Astrocyte (in vitro differentiated cells and primary cell): ENCODE data around the gene GPR139. TPM values are rescaled to one million over a fixed set of nuclear protein-coding genes. Genes with fewer than 3 reads are reported as not detected.

Experiments used
- DNase-seq: peaks from one replicate; pipeline ENCODE4 v3.0.0-alpha.2; 2010; ENCODE audit warnings: low read depth
- FAIRE-seq: peaks from 2 replicates; lab custom pipeline; 2011; peaks lifted over from hg19 to GRCh38; lab: Jason Lieb, UNC
- H2AFZ ChIP-seq: 2 replicates; pipeline ENCODE4 v1.6.0; 2012; ENCODE audit warnings: low read depth, low read length, inconsistent platforms
- H3K27ac ChIP-seq: 2 replicates; pipeline ENCODE4 v1.5.1; 2011; ENCODE audit warnings: low read depth, low read length, inconsistent platforms
- H3K27me3 ChIP-seq: 2 replicates; pipeline ENCODE4 v1.6.0; 2011; ENCODE audit warnings: low read length, inconsistent platforms; ENCODE audit not compliant: insufficient read depth
- H3K36me3 ChIP-seq: 2 replicates; pipeline ENCODE4 v1.5.1; 2011; ENCODE audit warnings: low read length, inconsistent platforms; ENCODE audit not compliant: insufficient read depth
- H3K4me1 ChIP-seq: 2 replicates; pipeline ENCODE4 v1.5.1; 2011; ENCODE audit warnings: low read length, inconsistent platforms; ENCODE audit not compliant: insufficient read depth
- H3K4me2 ChIP-seq: 2 replicates; pipeline ENCODE4 v1.6.0; 2012; ENCODE audit warnings: low read length, inconsistent platforms
- H3K4me3 ChIP-seq: 2 replicates; pipeline ENCODE4 v1.5.1; 2011; ENCODE audit warnings: low read depth, mild to moderate bottlenecking, low read length, inconsistent platforms; ENCODE audit not compliant: insufficient read depth
- H3K79me2 ChIP-seq: 2 replicates; pipeline ENCODE4 v1.6.0; 2012; ENCODE audit warnings: mild to moderate bottlenecking, low read length, inconsistent platforms; ENCODE audit not compliant: insufficient read depth
- H3K9ac ChIP-seq: 2 replicates; pipeline ENCODE4 v1.6.0; 2012; ENCODE audit warnings: mild to moderate bottlenecking, low read length, inconsistent platforms
- H3K9me3 ChIP-seq: 2 replicates; pipeline ENCODE4 v1.5.1; 2012; ENCODE audit warnings: low read depth, mild to moderate bottlenecking, low read length, inconsistent platforms; ENCODE audit not compliant: insufficient read depth
- H4K20me1 ChIP-seq: 2 replicates; pipeline ENCODE4 v1.6.0; 2012; ENCODE audit warnings: low read length, inconsistent platforms; ENCODE audit not compliant: insufficient read depth
- H3K27ac Mint-ChIP-seq: one replicate; pipeline ENCODE4 v1.8.0; 2021; ENCODE audit warnings: mild to moderate bottlenecking, mixed read lengths; ENCODE audit not compliant: unreplicated experiment
- H3K27me3 Mint-ChIP-seq: one replicate; pipeline ENCODE4 v1.8.0; 2021; ENCODE audit warnings: low read depth, mixed read lengths; ENCODE audit not compliant: unreplicated experiment
- H3K36me3 Mint-ChIP-seq: one replicate; pipeline ENCODE4 v1.8.0; 2021; ENCODE audit warnings: low read depth, mixed read lengths; ENCODE audit not compliant: unreplicated experiment
- H3K4me1 Mint-ChIP-seq: one replicate; pipeline ENCODE4 v1.8.0; 2021; ENCODE audit warnings: low read depth, mixed read lengths; ENCODE audit not compliant: unreplicated experiment
- H3K4me3 Mint-ChIP-seq: one replicate; pipeline ENCODE4 v1.8.0; 2021; ENCODE audit warnings: mild to moderate bottlenecking, moderate library complexity, mixed read lengths; ENCODE audit not compliant: unreplicated experiment
- H3K9me3 Mint-ChIP-seq: one replicate; pipeline ENCODE4 v1.8.0; 2021; ENCODE audit warnings: mild to moderate bottlenecking, mixed read lengths; ENCODE audit not compliant: unreplicated experiment
- CTCF ChIP-seq: IDR thresholded peaks from 2 replicates; pipeline ENCODE4 v1.5.1; 2011; ENCODE audit warnings: low read depth, mild to moderate bottlenecking, inconsistent platforms, low read length, moderate library complexity; ENCODE audit not compliant: insufficient read depth
- EZH2 ChIP-seq: IDR thresholded peaks from 2 replicates; pipeline ENCODE4 v1.6.1; 2012; ENCODE audit warnings: mild to moderate bottlenecking, low read length, inconsistent platforms; ENCODE audit not compliant: insufficient read depth
- total RNA-seq: library from RNA; stranded (reverse); gene quantifications from 2 replicates; pipeline ENCODE4 v1.2.1, GENCODE V29; 2021

The GPR139 gene
- total RNA-seq, 1 donor from 2014 or later, result not detected

DNA sequence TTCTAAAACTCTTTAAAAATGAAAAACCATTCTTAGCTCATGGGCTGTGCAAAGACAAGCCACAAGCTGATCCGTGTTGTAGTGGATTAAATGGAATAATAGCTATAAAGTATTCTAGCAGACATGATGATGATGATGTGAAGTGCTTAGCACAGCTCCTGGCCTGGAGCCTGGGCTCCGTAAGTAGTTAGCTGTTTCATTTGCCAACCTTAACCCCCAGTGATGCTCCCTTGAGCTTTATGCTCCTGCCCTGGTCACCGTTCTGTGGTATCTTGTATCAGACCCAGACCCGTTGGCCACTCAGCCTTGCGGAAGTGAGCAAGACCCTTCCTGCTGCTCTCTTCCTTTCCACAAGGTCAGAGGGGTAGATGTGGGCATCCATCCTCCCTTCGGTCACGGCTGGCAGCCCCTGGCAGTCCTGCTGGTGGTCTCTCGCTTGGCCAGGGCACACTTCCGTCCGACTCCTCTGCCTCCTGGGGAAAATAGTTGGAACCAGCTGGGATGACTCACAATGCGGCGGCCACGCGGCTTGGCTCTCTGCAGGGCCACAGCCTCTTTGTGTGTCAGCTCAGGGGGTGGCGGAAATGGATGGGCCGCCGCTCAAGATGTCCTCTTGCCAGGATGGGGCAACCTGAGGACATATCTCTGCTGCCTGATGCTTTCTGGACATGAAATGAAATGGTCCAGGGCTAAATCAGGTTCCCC, 79.1 kb downstream of the GPR139 start:
- TF ChIP-seq EZH2 (no peak), CTCF (no peak)
- Histone ChIP-seq H3K4me3 (no peak overlapping the region), H3K4me1 (no peaks in the 10 kb centered on the region), H3K9ac (no peak overlapping the region), H3K27ac (no peak overlapping the region), H3K27me3 (no peaks in the 10 kb centered on the region), H2AFZ (no peak overlapping the region), H3K4me2 (no peak overlapping the region), H4K20me1 (no peaks in the 10 kb centered on the region), H3K9me3 (no peaks in the 10 kb centered on the region), H3K36me3 (no peaks in the 10 kb centered on the region), H3K79me2 (no peaks in the 10 kb centered on the region)
- Mint-ChIP-seq H3K27ac (no peak overlapping the region), H3K27me3 (peaks cover 12% of the 10 kb centered on the region), H3K4me3 (no peak overlapping the region), H3K4me1 (no peaks in the 10 kb centered on the region), H3K9me3 (no peaks in the 10 kb centered on the region), H3K36me3 (no peaks in the 10 kb centered on the region)
- no peak for FAIRE-seq
- DNase-seq, result no peak

GRCh38 chr16:19991614-19992013, 82.1 kb downstream of the GPR139 start:
- H3K9me3 ChIP-seq, result no peaks in the 10 kb centered on the region
- no peaks in the 10 kb centered on the region for H3K9me3 Mint-ChIP-seq
- peaks cover 27% of the 10 kb centered on the region for H3K27me3 Mint-ChIP-seq
- no peak overlapping the region for H3K4me3 ChIP-seq
- H2AFZ ChIP-seq, result no peak overlapping the region
- H3K36me3 Mint-ChIP-seq, result no peaks in the 10 kb centered on the region
- H3K79me2 ChIP-seq, result no peaks in the 10 kb centered on the region
- H3K4me2 ChIP-seq, result no peak overlapping the region
- no peak overlapping the region for H3K27ac ChIP-seq
- no peaks in the 10 kb centered on the region for H3K27me3 ChIP-seq
- no peaks in the 10 kb centered on the region for H3K36me3 ChIP-seq
- H3K4me1 Mint-ChIP-seq, result no peaks in the 10 kb centered on the region
- no peaks in the 10 kb centered on the region for H4K20me1 ChIP-seq
- TF ChIP-seq EZH2 (no peak), CTCF (no peak)
- H3K9ac ChIP-seq, result no peak overlapping the region
- H3K4me3 Mint-ChIP-seq, result no peak overlapping the region
- no peak overlapping the region for H3K27ac Mint-ChIP-seq
- FAIRE-seq (no peak), DNase-seq (no peak)
- H3K4me1 ChIP-seq, result no peaks in the 10 kb centered on the region

DNA sequence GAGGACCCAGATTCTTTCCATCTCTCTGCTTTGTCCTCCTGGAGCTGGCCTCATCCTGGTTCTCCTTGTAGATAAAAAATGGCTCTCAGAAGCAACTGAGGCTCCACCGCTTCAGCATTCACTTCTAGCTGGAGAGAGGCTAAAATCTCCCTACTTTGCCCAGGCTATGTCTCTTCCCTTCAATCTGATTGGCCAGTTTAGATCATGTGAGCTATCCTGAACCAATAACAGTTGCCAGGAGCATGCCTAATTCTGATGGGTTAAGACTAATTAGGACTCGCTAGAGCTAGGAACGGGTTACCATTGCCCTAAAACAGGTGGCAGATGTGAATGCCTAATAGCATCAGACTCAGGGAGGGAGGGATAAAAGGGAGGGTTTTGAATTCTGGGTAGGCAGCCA, 89.6 kb downstream of the GPR139 start:
- Histone ChIP-seq H3K4me3 (no peak overlapping the region), H3K79me2 (no peaks in the 10 kb centered on the region), H4K20me1 (no peaks in the 10 kb centered on the region), H2AFZ (no peak overlapping the region), H3K9ac (no peak overlapping the region), H3K27ac (no peak overlapping the region), H3K4me1 (no peaks in the 10 kb centered on the region), H3K9me3 (no peaks in the 10 kb centered on the region), H3K4me2 (no peak overlapping the region), H3K36me3 (no peaks in the 10 kb centered on the region), H3K27me3 (no peaks in the 10 kb centered on the region)
- H3K27ac Mint-ChIP-seq, result no peak overlapping the region
- no peaks in the 10 kb centered on the region for H3K9me3 Mint-ChIP-seq
- DNase-seq (no peak), FAIRE-seq (no peak)
- no peaks in the 10 kb centered on the region for H3K36me3 Mint-ChIP-seq
- peaks cover 11% of the 10 kb centered on the region for H3K27me3 Mint-ChIP-seq
- no peak overlapping the region for H3K4me3 Mint-ChIP-seq
- TF ChIP-seq CTCF, result no peak
- TF ChIP-seq EZH2, result no peak
- H3K4me1 Mint-ChIP-seq, result no peaks in the 10 kb centered on the region
